HG02973 (cell line): ENCODE results near the gene RHOB.

Experiments used
- ATAC-seq: cut with Tn5 transposase; IDR thresholded peaks from one replicate; pipeline ENCODE4 v1.9.1; 2021; ENCODE audit warnings: moderate library complexity; ENCODE audit not compliant: unreplicated experiment

RHOB gene

GRCh38 chr2:20436716-20437470 is 10.0 kb upstream of the RHOB start:
- ATAC-seq, result no peak

- no peak for ATAC-seq
These were observed 8.3 kb upstream of the RHOB start for GRCh38 chr2:20438334-20439192.

GRCh38 chr2:20439193-20439475 is 7.7 kb upstream of the RHOB start:
- ATAC-seq, result no peak

GRCh38 chr2:20439503-20439902 is 7.4 kb upstream of the RHOB start:
- no peak for ATAC-seq

GRCh38 chr2:20440001-20440560 is 6.8 kb upstream of the RHOB start:
- ATAC-seq, result no peak

GRCh38 chr2:20443276-20443920 is 3.5 kb upstream of the RHOB start:
- no peak for ATAC-seq

- ATAC-seq, result no peak
These were observed 2.5 kb upstream of the RHOB start for GRCh38 chr2:20444101-20444992.

- ATAC-seq, result no peak
These were observed 1.6 kb upstream of the RHOB start for GRCh38 chr2:20444993-20445910.

- ATAC-seq, result no peak
These were observed 488 bp upstream of the RHOB start for GRCh38 chr2:20446255-20446916.

- ATAC-seq, result peak; percentile 6
These were observed 767 bp downstream of the RHOB start for GRCh38 chr2:20447437-20448245.

- ATAC-seq, result no peak
These were observed 1.5 kb downstream of the RHOB start for GRCh38 chr2:20448246-20448976.

GRCh38 chr2:20448977-20449306 is 2.1 kb downstream of the RHOB start:
- no peak for ATAC-seq

- no peak for ATAC-seq
These were observed 2.8 kb downstream of the RHOB start for GRCh38 chr2:20449501-20450200.

- no peak for ATAC-seq
These were observed 3.5 kb downstream of the RHOB start for GRCh38 chr2:20450201-20450999.

- no peak for ATAC-seq
These were observed 4.1 kb downstream of the RHOB start for GRCh38 chr2:20451000-20451290.

GRCh38 chr2:20451341-20451740 is 4.5 kb downstream of the RHOB start:
- no peak for ATAC-seq
